HepG2 (cell line): Measurements from ENCODE around the gene OR2S2. TPM values are rescaled to one million over a fixed set of nuclear protein-coding genes. Genes with fewer than 3 reads are reported as not detected.
"Not testable (repeated sequence)": the region's sequence is repeated elsewhere in the genome, so short reads cannot be mapped to it uniquely, and the experiment has no call there.

ENCODE experiments used
- ATAC-seq: fragments of 200-7000 bp; cut with Tn5 transposase; 3 replicates; pipeline ENCODE4 v1.9.1; 2020; ENCODE audit warnings: mild to moderate bottlenecking, moderate library complexity
- BruUV-seq: library from RNA; stranded (reverse); fragments of 400-500 nt; replicated peaks from 2 replicates; lab custom pipeline; 2021; lab: Mats Ljungman, UMichigan
- CTCF ChIA-PET: fragments of 300-600 bp; formaldehyde crosslinking; extraction: SDS; loops from one replicate; lab custom pipeline; 2021; ENCODE audit warnings: low total read pairs, inconsistent platforms, low intra/inter-chr PET ratio; lab: Yijun Ruan, JAX
- POLR2A ChIA-PET: fragments of 350-600 bp; sonication (Branson Sonifier 250); formaldehyde crosslinking; loops from one replicate; lab custom pipeline; 2020; ENCODE audit warnings: antibody characterized with exemption, inconsistent platforms; lab: Yijun Ruan, JAX
- DNase-seq: peaks from one replicate; pipeline ENCODE4 v3.0.0-alpha.2; 2015; ENCODE audit warnings: low spot score
- FAIRE-seq: peaks from 3 replicates; lab custom pipeline; 2011; peaks lifted over from hg19 to GRCh38; lab: Jason Lieb, UNC
- H2AFZ ChIP-seq: one replicate; pipeline ENCODE4 v1.6.1; 2011; ENCODE audit warnings: low read length, inconsistent platforms
- H3K27ac ChIP-seq: fragments of 300-600 bp; 3 replicates; pipeline ENCODE4 v1.8.0; 2011; ENCODE audit warnings: mixed run types, mild to moderate bottlenecking, mixed read lengths, low read length, inconsistent platforms; ENCODE audit not compliant: insufficient read depth; ENCODE audit errors: extremely low read length
- H3K27me3 ChIP-seq, 2 experiments: fragments of 200-600 bp in 1 of 2; 2 replicates in 1 of 2; 3 replicates in 1 of 2; pipeline versions ENCODE4 v1.6.0 to v1.8.0; 2011; ENCODE audit warnings: low read length in 2 of 2, mild to moderate bottlenecking in 2 of 2, moderate library complexity in 2 of 2, inconsistent platforms in 1 of 2; ENCODE audit not compliant: insufficient read depth in 2 of 2, control insufficient read depth in 1 of 2
- H3K36me3 ChIP-seq, 2 experiments: fragments of 200-600 bp in 1 of 2; replicated peaks in 1 of 2; 2 replicates in 1 of 2; 3 replicates in 1 of 2; pipeline versions ENCODE4 v1.5.1 to v1.8.0; 2011; ENCODE audit warnings: low read length in 2 of 2, inconsistent platforms in 1 of 2; ENCODE audit not compliant: insufficient read depth in 2 of 2, control insufficient read depth in 1 of 2
- H3K4me1 ChIP-seq: 2 replicates; pipeline ENCODE4 v1.5.1; 2012; ENCODE audit warnings: low read length, inconsistent platforms; ENCODE audit not compliant: insufficient read depth
- H3K4me2 ChIP-seq: 2 replicates; pipeline ENCODE4 v1.6.0; 2011; ENCODE audit warnings: low read depth, low read length, inconsistent platforms
- H3K4me3 ChIP-seq, 3 experiments: fragments of 200-600 bp in 1 of 3; sonication (generic), shearing (Covaris generic) in 1 of 3; replicated peaks in 1 of 3; 2 replicates each; pipeline ENCODE4 v1.5.1; 2011 to 2016; ENCODE audit warnings: low read length in 3 of 3, inconsistent platforms in 2 of 3, low read depth in 2 of 3, mild to moderate bottlenecking in 2 of 3, control low read depth in 1 of 3, mixed read lengths in 1 of 3; ENCODE audit not compliant: insufficient read depth in 1 of 3
- H3K79me2 ChIP-seq: one replicate; pipeline ENCODE4 v1.6.1; 2011; ENCODE audit warnings: low read length, inconsistent platforms; ENCODE audit not compliant: insufficient read depth
- H3K9ac ChIP-seq: 2 replicates; pipeline ENCODE4 v1.6.0; 2011; ENCODE audit warnings: mild to moderate bottlenecking, low read depth, low read length, inconsistent platforms; ENCODE audit not compliant: insufficient read depth
- H3K9me3 ChIP-seq: 2 replicates; pipeline ENCODE4 v1.5.1; 2012; ENCODE audit warnings: mild to moderate bottlenecking, low read length
- H4K20me1 ChIP-seq: 2 replicates; pipeline ENCODE4 v1.6.0; 2011; ENCODE audit warnings: inconsistent platforms, mild to moderate bottlenecking, low read length, moderate library complexity; ENCODE audit not compliant: insufficient read depth
- CENPBD1 ChIP-seq: sonication (generic); formaldehyde crosslinking; IDR thresholded peaks from 2 replicates; pipeline ENCODE4 v1.8.0; 2022; ENCODE audit warnings: missing genetic modification reagents, low read depth, mild to moderate bottlenecking, borderline replicate concordance
- HNF4A ChIP-seq: sonication (generic); formaldehyde crosslinking; IDR thresholded peaks from 2 replicates; pipeline ENCODE4 v1.4.0; 2020; ENCODE audit warnings: missing genetic modification reagents
- KAT2B ChIP-seq: fragments of 150-350 bp; IDR thresholded peaks from 2 replicates; pipeline ENCODE4 v1.6.1; 2014; ENCODE audit warnings: low read depth, low read length, borderline replicate concordance
- RFXANK ChIP-seq: IDR thresholded peaks from 2 replicates; pipeline ENCODE4 v1.6.1; 2016
- ZBTB14 ChIP-seq: sonication (generic); formaldehyde crosslinking; IDR thresholded peaks from 2 replicates; pipeline ENCODE4 v1.4.0; 2020; ENCODE audit warnings: missing genetic modification reagents
- ZBTB33 ChIP-seq: sonication (generic); formaldehyde crosslinking; IDR thresholded peaks from 2 replicates; pipeline ENCODE4 v1.4.0; 2020; ENCODE audit warnings: missing genetic modification reagents
- ZNF281 ChIP-seq: sonication (generic); formaldehyde crosslinking; IDR thresholded peaks from 2 replicates; pipeline ENCODE4 v1.4.0; 2020; ENCODE audit warnings: missing genetic modification reagents, borderline replicate concordance
- ZNF292 ChIP-seq: sonication (generic); formaldehyde crosslinking; IDR thresholded peaks from 2 replicates; pipeline ENCODE4 v1.8.1; 2022; ENCODE audit warnings: mild to moderate bottlenecking, low read depth, missing genetic modification reagents, borderline replicate concordance
- WGBS: methylation state at CpG from one replicate; pipeline ENCODE4 v1.1.6; 2017; ENCODE audit warnings: low lambda C conversion rate; 5-methylcytosine and 5-hydroxymethylcytosine counted together
- in situ Hi-C: cut with HindIII; loops from 2 replicates; pipeline ENCODE4 v1.10.0; 2017; ENCODE audit warnings: low pct_unique_long_range_greater_than_20kb; ENCODE audit not compliant: extremely low pct_ligation_motif_present
- intact Hi-C: fragments of 100-400 bp; cut with micrococcal nuclease; formaldehyde crosslinking; loops from one replicate; pipeline ENCODE4 v1.10.0; 2022; ENCODE audit not compliant: unreplicated experiment
- polyA plus RNA-seq, 8 experiments: library from polyadenylated mRNA; depleted of rRNA in 3 of 8; stranded (reverse) in 7 of 8; unstranded in 1 of 8; fragments of >200 nt; fragmentation: Illumina TruSeq in 4 of 8; extraction: Trizol in 4 of 8; gene quantifications; 2 replicates each; pipeline versions ENCODE4 v1.2.1 to v1.2.3, GENCODE V29; 2011 to 2016; ENCODE audit warnings: low read depth in 4 of 8, missing spikeins in 1 of 8, mixed read lengths in 1 of 8; ENCODE audit not compliant: insufficient read depth in 1 of 8
- total RNA-seq, 5 experiments: library from RNA; depleted of rRNA; stranded (reverse); fragments of >200 nt; fragmentation: Illumina TruSeq; extraction: Trizol; gene quantifications; 2 replicates each; pipeline ENCODE4 v1.2.3, GENCODE V29; 2016; ENCODE audit warnings: low read depth in 1 of 5

Gene OR2S2
- total and polyA plus RNA-seq, 2 of the 13 experiments (the other 11 are each of a cell fraction or from before 2014, with no cell fraction given): not detected

- TF ChIP-seq ZNF281 (CRISPR knock-in tag) (no peak), CENPBD1 (no peak), KAT2B (no peak), ZNF292 (CRISPR knock-in tag) (no peak), ZBTB14 (CRISPR knock-in tag) (no peak), ZBTB33 (no peak), HNF4A (CRISPR knock-in tag) (no peak), RFXANK (CRISPR knock-in tag) (no peak)
Measured at GRCh38 chr9:35993976-35994720, 36.2 kb upstream of the OR2S2 start (continued).

GRCh38 chr9:35993136-35993535 is 35.2 kb upstream of the OR2S2 start:
- BruUV-seq, H3K27ac ChIP-seq, DNase-seq, H3K36me3 ChIP-seq, H3K9me3 ChIP-seq, H2AFZ ChIP-seq, H3K4me2 ChIP-seq, POLR2A ChIA-PET, CTCF ChIA-PET, H3K4me1 ChIP-seq, ATAC-seq, H3K4me3 ChIP-seq, in situ Hi-C loops, H4K20me1 ChIP-seq, H3K79me2 ChIP-seq, H3K9ac ChIP-seq, H3K27me3 ChIP-seq, FAIRE-seq, intact Hi-C loops: not testable (repeated sequence)
- WGBS: 23% methylated on average over 3 of the region's 3 CpGs
